Activated CD8-positive, alpha-beta memory T cell treated with anti-CD3 and anti-CD28 coated beads for 36 hours (primary cell): ENCODE measurements around the gene SNX9. TPM values are rescaled to one million over a fixed set of nuclear protein-coding genes. Genes with fewer than 3 reads are reported as not detected.

Source experiments
- CTCF ChIA-PET: fragments of 350-600 bp; sonication (Branson Sonifier 250); formaldehyde crosslinking; loops from one replicate; lab custom pipeline; 2021; ENCODE audit warnings: antibody characterized with exemption; lab: Charles Lee
- POLR2A ChIA-PET: fragments of 350-600 bp; sonication (Branson Sonifier 250); formaldehyde crosslinking; loops from one replicate; lab custom pipeline; 2021; ENCODE audit warnings: antibody characterized with exemption; lab: Charles Lee
- total RNA-seq, 2 experiments: library from RNA; stranded (reverse); gene quantifications; one replicate each; pipeline ENCODE4 v1.2.3, GENCODE V29; 2021

The SNX9 gene
- total RNA-seq, 2 experiments from 2014 or later: 72.2 to 76.4 TPM

DNA sequence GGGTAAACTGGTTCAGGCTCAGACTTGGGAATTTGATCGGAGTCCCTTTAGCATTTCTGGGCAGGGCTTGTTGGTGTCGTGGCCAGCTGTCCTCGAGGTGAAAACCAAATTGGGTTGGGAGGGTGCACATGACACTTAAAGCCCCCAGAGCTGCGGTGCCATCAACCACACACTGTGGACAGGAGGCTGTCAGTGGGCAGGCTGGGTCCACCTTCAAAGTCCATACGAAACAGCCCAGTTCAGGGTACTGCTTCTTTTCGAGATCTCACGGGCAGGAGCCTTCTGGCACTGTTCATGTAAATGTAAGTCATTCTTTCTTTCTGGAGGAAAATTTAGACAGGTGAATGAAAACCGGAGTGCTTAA is 165.6 kb downstream of the SNX9 start:
- POLR2A ChIA-PET: no interaction called here
- CTCF ChIA-PET: no interaction called here

DNA sequence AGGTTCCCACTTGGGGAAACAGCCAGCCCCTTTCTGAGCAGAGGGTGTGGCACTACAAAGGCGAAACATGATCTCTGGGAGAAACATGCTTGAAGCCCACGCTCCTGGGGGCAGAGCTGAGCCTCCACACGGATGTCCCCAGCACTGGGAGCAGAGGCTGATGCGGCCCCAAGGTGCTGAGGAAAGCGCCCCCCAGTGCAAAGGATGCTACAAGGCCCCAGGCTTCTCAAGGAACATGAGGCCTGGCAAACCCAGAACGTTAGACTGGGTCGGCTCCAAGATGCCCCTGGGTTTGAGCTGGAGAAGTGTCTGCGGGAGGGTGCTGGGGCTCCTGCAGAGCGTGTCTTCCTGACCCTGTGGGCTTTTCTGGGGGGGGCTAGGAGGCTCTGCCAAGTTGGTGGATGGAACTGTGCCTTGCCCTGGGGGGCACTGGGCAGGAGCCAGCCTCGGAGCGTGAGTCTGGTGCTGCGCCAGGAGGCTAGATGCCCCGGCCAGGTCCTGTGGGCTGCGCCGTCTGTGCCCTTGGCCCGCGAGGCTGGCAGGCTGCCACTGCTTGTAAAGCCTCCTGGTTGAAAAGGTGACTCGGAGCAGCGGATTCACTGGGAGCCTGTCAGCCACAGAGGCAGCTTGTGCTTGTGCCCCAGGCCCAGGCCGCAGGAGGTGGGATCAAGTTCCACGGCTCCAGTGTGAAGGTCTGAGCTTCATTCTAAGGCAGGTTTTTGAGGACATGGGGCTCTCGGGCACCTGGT is 166.7 kb downstream of the SNX9 start:
- CTCF ChIA-PET: no interaction called here
- POLR2A ChIA-PET: no interaction called here

DNA sequence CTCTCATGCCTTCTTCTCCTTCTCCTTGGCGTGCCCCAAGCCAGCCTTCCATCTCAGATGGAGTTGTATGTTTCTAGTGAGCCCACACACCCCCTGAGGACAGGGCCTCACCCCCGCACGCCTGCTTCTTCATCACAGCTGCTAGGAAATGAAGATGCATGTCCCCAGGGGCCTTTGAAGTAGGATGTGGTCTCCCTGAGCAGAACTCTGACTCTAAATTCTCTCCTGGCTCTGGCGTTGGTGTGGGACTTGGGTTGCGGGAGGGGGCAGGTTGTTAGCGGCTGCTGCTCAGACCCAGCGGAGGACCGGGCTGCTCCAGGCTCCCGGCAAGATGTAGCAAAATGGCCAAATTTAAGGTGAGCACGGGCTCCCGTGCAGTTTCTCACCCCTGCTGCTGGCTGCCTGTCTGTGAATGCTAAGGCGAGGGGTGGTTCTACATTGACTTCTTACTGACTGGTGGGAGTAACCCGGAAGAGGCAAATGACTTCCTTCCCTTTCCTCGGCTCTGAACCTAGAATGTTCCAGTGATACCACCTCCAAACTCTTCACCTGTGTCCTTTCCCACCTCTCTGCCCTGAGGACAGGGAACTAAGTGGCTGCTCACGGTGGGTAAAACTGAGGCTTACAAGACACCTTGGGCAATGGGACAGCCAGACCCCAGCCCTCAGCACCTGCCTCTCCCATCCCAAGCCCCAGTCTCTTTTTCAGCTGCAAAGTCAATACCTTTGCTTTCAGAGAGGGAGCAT is 167.4 kb downstream of the SNX9 start:
- CTCF ChIA-PET: no interaction called here
- POLR2A ChIA-PET: no interaction called here

DNA sequence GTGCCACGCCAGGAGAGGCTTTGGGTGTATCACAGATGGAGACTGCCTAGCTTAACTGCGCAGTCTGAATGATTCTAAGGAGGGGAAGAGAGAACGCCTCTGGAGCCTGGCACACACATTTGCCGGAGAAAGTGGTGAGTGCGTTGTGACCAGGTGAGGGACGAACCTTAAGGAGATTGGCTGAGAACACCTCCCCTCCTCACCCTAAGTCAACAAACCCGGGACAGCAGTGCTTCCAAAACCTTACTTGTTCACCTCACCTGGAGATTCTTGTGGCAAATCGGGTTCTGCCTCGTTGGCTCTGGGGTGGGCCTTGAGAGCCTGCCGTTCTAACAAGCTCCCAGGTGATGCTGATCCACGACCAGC is 168.0 kb downstream of the SNX9 start:
- POLR2A ChIA-PET: no interaction called here
- CTCF ChIA-PET: no interaction called here

DNA sequence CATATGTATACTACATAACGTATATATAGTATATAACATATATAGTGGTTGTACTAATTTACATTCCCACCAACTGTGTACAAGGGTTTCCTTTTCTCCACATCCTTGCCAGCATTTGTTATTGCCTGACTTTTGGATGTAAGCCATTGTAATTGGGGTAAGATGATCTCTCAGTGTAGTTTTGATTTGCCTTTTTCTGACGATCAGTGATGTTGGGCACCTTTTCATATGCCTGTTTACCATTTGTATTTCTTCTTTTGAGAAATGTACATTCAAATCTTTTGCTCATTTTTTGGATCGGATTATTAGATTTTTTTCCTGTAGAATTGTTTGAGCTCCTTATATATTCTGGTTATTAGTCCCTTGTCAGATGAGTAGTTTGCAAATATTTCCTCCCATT is 170.0 kb downstream of the SNX9 start:
- ChIA-PET POLR2A (no interaction called here), CTCF (no interaction called here)

DNA sequence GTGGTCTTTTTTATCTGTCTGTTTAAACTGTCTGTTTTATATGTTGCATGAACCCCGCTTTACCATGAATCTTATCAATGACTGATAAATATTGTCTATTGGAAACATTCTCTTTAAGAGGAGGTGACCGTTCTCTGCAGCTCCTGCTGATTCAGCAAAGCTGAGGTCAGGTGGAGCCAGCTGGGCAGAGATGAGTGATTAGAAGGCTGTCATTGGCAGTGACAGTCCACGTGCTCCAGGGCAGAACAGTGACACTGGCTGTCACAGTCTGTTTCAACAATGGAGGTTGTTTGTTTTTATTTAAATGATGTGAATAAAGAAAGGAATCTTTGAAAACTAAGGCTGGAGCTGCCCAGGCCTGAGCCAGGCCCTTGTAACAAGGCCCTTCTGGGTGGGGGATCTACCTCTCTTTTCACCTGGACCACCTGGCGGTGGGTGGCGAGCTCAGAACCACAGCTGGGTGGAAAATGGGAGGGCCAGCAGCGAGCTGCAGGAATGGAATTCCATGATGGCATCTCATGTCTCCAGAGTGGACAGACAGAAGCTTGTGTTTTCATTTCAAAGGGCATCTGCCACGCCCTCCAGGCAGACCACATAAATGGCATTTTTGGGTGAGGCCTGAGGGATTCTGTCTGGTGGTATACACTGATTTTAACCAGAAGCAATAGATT is 171.2 kb downstream of the SNX9 start:
- ChIA-PET CTCF (no interaction called here), POLR2A (no interaction called here)

Other genes with a start within 250 kb of the SNX9 start
- 10 to 100 TPM; 25.8 to 27.4 TPM for gene SYNJ2, start 158.6 kb downstream of the SNX9 start, total RNA-seq